Measurements from ENCODE around the gene ZNF593OS. TPM values are rescaled to one million over a fixed set of nuclear protein-coding genes. Genes with fewer than 3 reads are reported as not detected.

The ZNF593OS gene
- total RNA-seq, 4 donors from 2014 or later: not detected

GRCh38 chr1:26126321-26127084, 45.1 kb downstream of the ZNF593OS start:
- DNase-seq: peak in 1 of 3 donors; percentile 74
- Histone ChIP-seq H3K36me3 (no peaks in the 10 kb centered on the region), H3K27ac (peak overlapping the region; percentile 52 to 90 (median 80)), H3K4me1 (peaks cover 0 to 19% (median 4%) of the 10 kb centered on the region in 4 donors), H3K27me3 (no peaks in the 10 kb centered on the region), H3K4me3 (peak overlapping the region in 3 of 4 donors; percentile 3 to 45 (median 37)), H3K9me3 (no peaks in the 10 kb centered on the region)
- TF ChIP-seq POLR2A (IDR thresholded peaks at IDR 0.05): peak; percentile 38 to 54
- no peak for TF ChIP-seq CTCF (IDR thresholded peaks at IDR 0.05)

GRCh38 chr1:26125946-26126320, 45.7 kb downstream of the ZNF593OS start:
- Histone ChIP-seq H3K9me3 (no peaks in the 10 kb centered on the region), H3K27ac (peak overlapping the region in 3 of 4 donors; percentile 74 to 90 (median 87)), H3K4me3 (no peak overlapping the region), H3K36me3 (no peaks in the 10 kb centered on the region), H3K27me3 (no peaks in the 10 kb centered on the region), H3K4me1 (peaks cover 0 to 19% (median 4%) of the 10 kb centered on the region in 4 donors)
- no peak for DNase-seq
- TF ChIP-seq POLR2A (IDR thresholded peaks at IDR 0.05): no peak
- TF ChIP-seq CTCF (IDR thresholded peaks at IDR 0.05): no peak

- TF ChIP-seq POLR2A (IDR thresholded peaks at IDR 0.05): no peak
- TF ChIP-seq CTCF (IDR thresholded peaks at IDR 0.05): no peak
- Histone ChIP-seq H3K9me3 (no peaks in the 10 kb centered on the region), H3K27ac (peak overlapping the region in 2 of 4 donors; percentile 74 to 87), H3K27me3 (no peaks in the 10 kb centered on the region), H3K36me3 (no peaks in the 10 kb centered on the region), H3K4me1 (peaks cover 0 to 19% (median 4%) of the 10 kb centered on the region in 4 donors), H3K4me3 (no peak overlapping the region)
- no peak for DNase-seq
Observed at GRCh38 chr1:26125382-26125781, 46.2 kb downstream of the ZNF593OS start.

- DNase-seq: no peak
- Histone ChIP-seq H3K4me1 (peaks cover 0 to 19% (median 4%) of the 10 kb centered on the region in 4 donors), H3K27ac (peak overlapping the region in 1 of 4 donors; percentile 25), H3K4me3 (no peak overlapping the region), H3K27me3 (no peaks in the 10 kb centered on the region), H3K9me3 (no peaks in the 10 kb centered on the region), H3K36me3 (peaks cover 0 to under 1% (median 0%) of the 10 kb centered on the region in 3 donors)
- TF ChIP-seq CTCF (IDR thresholded peaks at IDR 0.05): no peak
- no peak for TF ChIP-seq POLR2A (IDR thresholded peaks at IDR 0.05)
Observed at GRCh38 chr1:26124418-26125331, 47.0 kb downstream of the ZNF593OS start.
